GM13976 (cell line): ENCODE results near the gene METTL18.

Source experiments
- DNase-seq: peaks from one replicate; pipeline ENCODE4 v3.0.0; 2012; ENCODE audit warnings: low spot score
- CTCF ChIP-seq: IDR thresholded peaks from 2 replicates; pipeline ENCODE4 v1.5.1; 2012; ENCODE audit warnings: borderline replicate concordance, mild to moderate bottlenecking; ENCODE audit not compliant: insufficient read depth; ENCODE audit errors: extremely low read depth, missing control alignments, control extremely low read depth
- in situ Hi-C: fragments of 300-500 bp; cut with MboI; formaldehyde crosslinking; loops from one replicate; pipeline ENCODE4 v1.12.0; 2022; ENCODE audit warnings: low sequenced_read_pairs, mixed read lengths, inconsistent platforms; ENCODE audit not compliant: unreplicated experiment

Gene METTL18

DNA sequence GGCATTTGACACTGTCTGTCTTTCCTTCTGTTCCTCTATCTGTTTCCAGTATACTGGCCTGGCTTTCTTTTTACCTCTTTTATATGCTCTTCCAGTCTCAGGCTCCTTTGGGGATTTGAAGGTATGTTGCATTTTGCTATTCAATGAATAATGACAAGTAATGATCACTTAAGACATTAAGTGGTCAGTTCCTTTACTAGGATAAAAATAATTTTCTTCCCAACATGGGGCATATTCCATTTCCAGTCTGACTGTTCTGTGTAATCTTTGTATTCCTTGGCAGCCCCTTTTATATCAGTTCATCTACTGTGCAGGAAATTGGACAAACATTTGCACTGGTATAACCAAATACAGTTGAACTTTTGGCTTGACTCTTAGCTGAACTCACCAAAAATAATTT lies 15.6 kb downstream of the METTL18 start:
- no peak for TF ChIP-seq CTCF
- in situ Hi-C loops, result no loop called here
- DNase-seq, result no peak

- in situ Hi-C loops, result no loop called here
- DNase-seq, result no peak
- TF ChIP-seq CTCF, result no peak
Measured at GRCh38 chr1:169776440-169776839, 18.3 kb downstream of the METTL18 start.

- DNase-seq, result no peak
- in situ Hi-C loops, result no loop called here
- TF ChIP-seq CTCF, result no peak
Measured at GRCh38 chr1:169768161-169768560, 26.5 kb downstream of the METTL18 start.

DNA sequence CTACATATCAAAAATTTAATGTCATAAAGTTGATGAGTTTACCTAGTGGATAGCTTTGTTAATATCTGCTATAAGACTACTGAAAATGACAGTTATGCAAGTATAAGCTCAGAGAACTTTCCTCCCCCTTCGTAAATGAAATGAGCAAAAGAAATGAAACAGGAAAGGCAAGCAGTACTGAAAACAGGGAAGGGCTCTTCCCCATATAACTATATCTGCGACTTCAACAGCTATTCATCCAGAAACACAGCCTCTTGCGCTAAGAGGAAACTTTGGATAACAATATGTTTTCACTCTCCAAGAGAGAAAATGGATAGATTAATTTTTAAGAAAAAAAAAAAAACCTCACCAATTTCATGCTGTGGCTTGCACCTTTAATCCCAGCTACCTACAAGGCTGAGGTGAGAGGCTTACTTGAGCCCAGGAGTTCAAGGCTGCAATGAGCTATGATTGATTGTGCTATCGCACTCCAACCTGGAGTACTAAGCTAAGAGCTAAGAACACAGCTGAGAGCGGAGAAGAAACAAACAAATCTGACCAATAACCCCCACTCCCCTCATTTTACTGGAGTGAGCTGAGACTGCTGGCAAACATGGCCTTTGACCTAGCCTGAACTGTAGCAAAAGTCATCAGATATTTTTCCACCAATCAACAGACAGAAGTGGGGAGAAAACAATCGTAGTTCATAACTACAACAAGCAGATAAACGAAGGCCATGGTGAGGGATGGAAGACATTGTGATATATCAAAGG lies 29.0 kb downstream of the METTL18 start:
- no peak for DNase-seq
- TF ChIP-seq CTCF, result no peak
- in situ Hi-C loops, result no loop called here

GRCh38 chr1:169764919-169765318 lies 29.8 kb downstream of the METTL18 start:
- TF ChIP-seq CTCF, result no peak
- DNase-seq, result no peak
- in situ Hi-C loops, result no loop called here

DNA sequence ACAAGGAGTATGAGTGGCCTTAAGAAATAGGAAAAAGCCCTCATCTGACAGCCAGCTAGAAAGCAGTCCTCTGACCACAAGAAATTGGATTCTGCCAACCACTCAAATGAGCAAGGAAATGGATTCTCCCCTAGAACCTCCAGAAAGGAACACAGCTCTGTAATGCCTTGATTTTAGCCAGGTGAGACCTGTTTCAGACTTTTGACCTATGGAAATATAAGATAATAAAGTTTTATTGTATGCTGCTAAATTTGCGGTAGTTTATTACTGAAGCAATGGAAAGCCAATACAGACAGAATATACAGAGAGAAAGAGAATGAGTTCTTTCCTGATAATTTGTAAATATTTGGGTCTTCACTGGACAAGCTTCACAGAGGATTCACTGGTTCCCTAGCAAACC lies 32.0 kb downstream of the METTL18 start:
- in situ Hi-C loops, result no loop called here
- TF ChIP-seq CTCF, result no peak
- DNase-seq, result no peak
